HUES6 (cell line): ENCODE data around the gene EPB41L4B.
"Not testable (repeated sequence)": the region's sequence is repeated elsewhere in the genome, so short reads cannot be mapped to it uniquely, and the experiment has no call there.

ENCODE experiments used
- H3K27ac ChIP-seq: 2 replicates; pipeline ENCODE4 v1.7.0; 2013; ENCODE audit warnings: low read depth, mild to moderate bottlenecking, low read length, inconsistent platforms
- H3K27me3 ChIP-seq: 2 replicates; pipeline ENCODE4 v1.6.1; 2013; ENCODE audit warnings: low read length; ENCODE audit not compliant: control insufficient read depth, insufficient read depth
- H3K36me3 ChIP-seq: 2 replicates; pipeline ENCODE4 v1.6.1; 2013; ENCODE audit warnings: low read length; ENCODE audit not compliant: control insufficient read depth, insufficient read depth
- H3K4me1 ChIP-seq: 2 replicates; pipeline ENCODE4 v1.6.1; 2013; ENCODE audit warnings: low read length; ENCODE audit not compliant: control insufficient read depth, insufficient read depth
- H3K4me3 ChIP-seq: 2 replicates; pipeline ENCODE4 v1.5.1; 2013; ENCODE audit warnings: low read depth, low read length
- H3K9ac ChIP-seq: one replicate; pipeline ENCODE4 v1.6.1; 2013; ENCODE audit warnings: mild to moderate bottlenecking, low read length
- H3K9me3 ChIP-seq: 2 replicates; pipeline ENCODE4 v1.6.1; 2013; ENCODE audit warnings: low read depth, low read length; ENCODE audit not compliant: control insufficient read depth, insufficient read depth

The EPB41L4B gene

DNA sequence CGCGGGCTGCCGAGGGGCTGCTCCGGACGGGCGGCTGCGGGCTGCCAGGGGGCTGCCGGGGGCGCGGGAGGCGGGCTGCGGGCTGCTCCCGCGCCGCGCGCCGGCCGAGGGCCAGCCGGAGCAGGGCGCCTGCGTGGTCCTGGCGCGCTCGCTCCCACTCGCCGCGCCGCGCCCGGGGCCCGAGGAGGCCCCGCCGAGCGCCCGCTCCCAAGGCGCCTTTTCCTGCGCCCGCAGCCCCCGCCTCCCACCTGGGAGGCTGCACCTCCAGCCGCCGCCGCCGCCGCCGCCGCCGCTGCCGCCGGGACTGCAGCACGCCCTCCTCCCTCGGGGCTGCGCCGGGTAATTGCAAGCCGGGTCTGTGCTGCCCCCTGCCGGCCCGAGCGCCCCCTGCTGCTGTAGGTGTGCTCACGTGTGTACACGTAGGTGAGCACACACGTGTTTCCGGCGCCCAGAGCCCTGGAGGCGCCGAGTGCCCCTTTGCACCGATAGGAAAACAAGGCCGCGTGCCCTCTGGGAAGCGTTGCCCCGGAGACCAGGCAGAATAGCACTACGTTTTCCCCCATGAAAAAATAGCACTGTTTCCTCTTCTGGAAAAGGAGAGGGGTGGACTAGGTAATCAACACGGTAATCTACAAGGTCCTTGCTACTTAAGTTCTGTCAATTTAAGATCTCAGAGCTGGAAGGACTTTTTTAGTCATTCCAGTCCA is at the start of gene EPB41L4B:
Gene EPB41L4B, minus strand, starts transcription at position 318 of the 707 bp plus-strand sequence. CDS start 613 bp downstream, outside the sequence.
- peak within 1 kb of the TSS; percentile 69 for H3K9ac ChIP-seq
- H3K36me3 ChIP-seq, result no peaks in the 10 kb centered on the region
- peaks cover 30% of the 10 kb centered on the region for H3K27me3 ChIP-seq
- peak within 1 kb of the TSS; percentile 72 for H3K4me3 ChIP-seq
- H3K27ac ChIP-seq, result no peak within 1 kb of the TSS
- H3K4me1 ChIP-seq, result peaks cover 23% of the 10 kb centered on the region
- no peaks in the 10 kb centered on the region for H3K9me3 ChIP-seq

DNA sequence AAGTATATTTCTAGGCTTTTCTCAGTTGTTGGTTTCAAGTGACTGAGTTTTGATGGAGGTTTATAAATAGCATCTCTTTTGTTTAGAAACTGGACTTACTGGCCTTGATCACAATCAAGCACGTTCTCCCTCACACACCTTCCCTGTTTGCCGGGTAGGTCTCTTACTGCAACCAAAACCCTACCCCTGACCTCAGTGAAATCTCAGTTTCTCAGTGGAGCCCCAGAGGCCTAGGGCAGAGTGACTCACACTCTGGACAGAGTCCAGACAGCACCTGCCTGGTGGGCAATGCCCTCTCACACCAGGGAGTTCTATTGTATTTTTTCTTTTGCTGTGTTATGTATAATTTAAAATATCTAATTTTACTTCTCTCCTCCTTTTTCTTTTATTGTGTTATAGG is 48.4 kb upstream of the EPB41L4B start:
- peaks cover 10% of the 10 kb centered on the region for H3K9me3 ChIP-seq
- H3K27me3 ChIP-seq, result no peaks in the 10 kb centered on the region
- no peaks in the 10 kb centered on the region for H3K36me3 ChIP-seq
- no peak overlapping the region for H3K4me3 ChIP-seq
- H3K4me1 ChIP-seq, result no peaks in the 10 kb centered on the region
- no peak overlapping the region for H3K27ac ChIP-seq
- no peak overlapping the region for H3K9ac ChIP-seq

DNA sequence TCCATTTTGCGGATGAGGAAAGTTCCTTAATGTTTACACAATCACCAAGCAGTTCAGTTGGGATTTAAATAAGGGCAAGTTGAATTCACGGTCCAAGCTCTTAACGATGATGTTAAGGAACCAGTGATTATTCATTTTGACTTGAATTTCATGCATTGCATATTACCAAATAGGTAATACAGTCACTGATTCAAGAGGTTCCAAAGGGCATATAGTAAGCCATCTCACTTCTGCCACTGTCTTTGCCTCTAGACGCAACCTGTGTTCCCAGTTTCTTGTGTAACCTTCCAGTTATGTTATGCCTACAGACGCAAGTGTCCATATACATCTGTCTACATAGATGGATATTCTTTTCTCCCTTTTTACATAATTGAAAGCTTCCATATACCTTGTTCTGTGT is 39.9 kb upstream of the EPB41L4B start:
- H3K36me3 ChIP-seq, result no peaks in the 10 kb centered on the region
- no peak overlapping the region for H3K9ac ChIP-seq
- H3K27ac ChIP-seq, result no peak overlapping the region

DNA sequence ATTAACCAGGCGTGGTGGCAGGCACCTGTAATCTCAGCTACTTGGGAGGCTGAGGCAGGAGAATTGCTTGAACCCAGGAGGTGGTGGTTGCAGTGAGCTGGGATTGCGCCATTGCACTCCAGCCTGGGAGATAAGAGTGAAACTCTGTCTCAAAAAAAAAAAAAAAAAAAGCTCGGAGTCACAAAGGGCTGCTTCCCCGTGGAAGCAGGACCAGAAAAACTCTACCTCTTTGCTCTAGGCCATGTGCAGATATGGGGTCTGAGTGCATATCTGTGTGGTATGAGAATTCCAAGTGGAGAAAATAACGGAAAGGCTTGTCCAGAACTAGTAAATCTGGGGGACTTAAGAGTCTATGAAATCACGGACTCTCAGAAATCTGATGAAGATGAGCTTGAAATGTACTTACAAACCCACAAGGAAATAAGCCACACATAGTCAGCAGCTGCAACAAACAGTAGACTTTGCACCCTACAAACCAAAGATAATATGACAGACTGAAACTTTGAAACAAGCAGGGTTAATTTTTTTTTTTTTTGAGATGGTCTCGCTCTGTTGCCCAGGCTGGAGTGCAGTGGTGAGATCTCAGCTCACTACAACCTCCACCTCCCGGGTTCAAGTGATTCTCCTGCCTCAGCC is 38.2 kb upstream of the EPB41L4B start:
- H3K27ac ChIP-seq, H3K4me1 ChIP-seq, H3K9ac ChIP-seq, H3K36me3 ChIP-seq, H3K27me3 ChIP-seq, H3K4me3 ChIP-seq, H3K9me3 ChIP-seq: not testable (repeated sequence)

More for the DNA sequence above, 39.9 kb upstream of the EPB41L4B start:
- no peaks in the 10 kb centered on the region for H3K4me1 ChIP-seq
- no peaks in the 10 kb centered on the region for H3K9me3 ChIP-seq
- H3K4me3 ChIP-seq, result no peak overlapping the region
- no peaks in the 10 kb centered on the region for H3K27me3 ChIP-seq

DNA sequence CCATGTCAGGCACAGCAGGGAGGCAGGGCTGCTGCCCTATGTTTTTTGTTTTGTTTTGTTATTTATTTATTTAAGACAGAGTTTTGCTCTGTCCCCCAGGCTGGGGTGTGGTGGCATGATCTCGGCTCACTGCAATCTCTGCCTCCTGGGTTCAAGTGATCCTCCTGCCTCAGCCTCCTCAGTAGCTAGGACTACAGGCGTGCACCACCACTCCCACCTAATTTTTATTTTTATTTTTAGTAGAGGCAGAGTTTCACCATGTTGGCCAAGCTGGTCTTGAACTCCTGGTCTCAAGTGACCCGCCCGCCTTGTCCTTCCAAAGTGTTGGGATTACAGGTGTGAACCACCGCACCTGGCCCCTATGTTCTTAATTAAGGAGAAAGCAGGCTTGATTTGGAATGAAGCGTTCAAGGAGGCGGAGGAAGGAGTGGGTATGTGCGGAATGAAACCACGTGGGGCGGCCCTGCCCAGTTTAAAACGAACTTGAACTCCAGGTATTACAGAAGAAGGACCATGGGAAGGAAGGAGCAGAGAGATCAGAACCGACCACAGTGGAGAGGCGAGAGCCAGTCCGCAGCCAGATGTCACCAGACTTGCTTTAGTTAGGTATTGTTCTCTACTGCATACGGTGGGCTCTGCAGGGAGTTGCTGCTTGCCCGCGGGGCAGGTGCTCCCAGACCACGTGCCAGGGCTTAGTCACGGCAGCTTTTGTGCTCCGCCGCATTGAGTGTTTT is 34.9 kb upstream of the EPB41L4B start:
- no peaks in the 10 kb centered on the region for H3K36me3 ChIP-seq
- H3K9ac ChIP-seq, result no peak overlapping the region
- H3K4me3 ChIP-seq, result no peak overlapping the region
- no peak overlapping the region for H3K27ac ChIP-seq
- H3K27me3 ChIP-seq, result no peaks in the 10 kb centered on the region
- no peaks in the 10 kb centered on the region for H3K9me3 ChIP-seq
- no peaks in the 10 kb centered on the region for H3K4me1 ChIP-seq

DNA sequence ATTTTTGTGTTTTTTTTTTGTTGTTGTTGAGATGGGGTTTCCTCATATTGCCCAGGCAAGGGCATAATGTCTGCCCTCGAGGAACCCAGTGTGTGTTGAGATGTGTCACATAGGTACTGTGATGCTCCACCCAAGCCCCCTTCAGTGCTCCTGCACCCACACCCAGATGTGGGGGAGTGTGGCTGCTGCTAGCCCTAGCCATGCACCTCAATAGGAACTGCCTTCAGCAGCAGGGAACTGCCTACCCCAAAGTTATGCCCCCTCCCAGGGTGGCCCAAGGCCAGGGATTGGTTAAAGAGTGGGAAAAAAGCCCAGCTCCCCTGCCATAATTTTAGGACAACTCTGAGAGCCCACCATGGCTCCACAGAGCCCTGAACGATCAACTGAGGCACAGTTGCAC is 33.3 kb upstream of the EPB41L4B start:
- Histone ChIP-seq H3K4me3 (no peak overlapping the region), H3K9ac (no peak overlapping the region), H3K9me3 (no peaks in the 10 kb centered on the region), H3K4me1 (no peaks in the 10 kb centered on the region), H3K27me3 (no peaks in the 10 kb centered on the region), H3K36me3 (no peaks in the 10 kb centered on the region), H3K27ac (no peak overlapping the region)

DNA sequence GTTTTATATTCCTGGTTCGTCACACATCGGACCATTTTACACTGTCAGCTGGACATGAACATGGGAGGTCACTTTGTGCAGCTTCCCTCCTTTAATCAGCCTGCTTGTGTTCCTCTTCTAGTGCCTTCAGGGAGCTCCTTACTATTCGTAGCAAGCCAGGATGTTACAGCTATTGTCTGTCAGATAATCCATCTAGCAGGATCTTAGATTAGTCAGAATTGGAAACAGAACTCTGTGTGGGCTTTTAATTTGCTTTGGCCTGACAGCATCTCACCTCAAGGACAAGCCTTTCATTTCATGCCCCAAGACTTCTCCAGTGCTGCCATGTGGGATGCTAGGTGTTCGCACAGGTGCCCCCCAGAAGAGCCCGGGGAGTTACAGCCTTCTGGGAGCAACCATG is 30.2 kb upstream of the EPB41L4B start:
- H3K36me3 ChIP-seq, result no peaks in the 10 kb centered on the region
- no peaks in the 10 kb centered on the region for H3K27me3 ChIP-seq
- H3K4me3 ChIP-seq, result no peak overlapping the region
- no peak overlapping the region for H3K27ac ChIP-seq
- no peaks in the 10 kb centered on the region for H3K4me1 ChIP-seq
- no peaks in the 10 kb centered on the region for H3K9me3 ChIP-seq
- no peak overlapping the region for H3K9ac ChIP-seq

DNA sequence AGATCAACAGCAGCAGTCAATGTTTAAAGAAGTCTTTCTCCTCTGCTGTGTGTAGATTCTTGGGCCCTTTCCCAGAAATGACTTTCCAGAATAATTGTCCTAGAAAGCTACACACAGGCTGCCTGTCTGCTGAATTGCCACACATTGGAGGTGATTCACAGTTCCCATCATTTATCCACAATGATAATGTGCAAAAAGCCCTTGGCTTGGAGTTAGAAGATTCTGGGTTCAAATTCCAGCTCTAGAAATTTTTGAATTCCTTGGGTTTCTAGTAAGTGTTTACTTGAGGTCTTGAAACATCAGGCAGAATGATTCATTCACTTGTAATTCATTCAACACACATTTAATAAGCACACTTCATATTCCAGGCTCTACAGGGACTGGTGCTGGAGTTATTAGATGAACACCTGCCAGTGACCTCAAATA is 28.6 kb upstream of the EPB41L4B start:
- H3K4me3 ChIP-seq, result no peak overlapping the region
- H3K9me3 ChIP-seq, result no peaks in the 10 kb centered on the region
- H3K27me3 ChIP-seq, result no peaks in the 10 kb centered on the region
- H3K27ac ChIP-seq, result no peak overlapping the region
- H3K4me1 ChIP-seq, result peaks cover 8% of the 10 kb centered on the region; the same call in 1 of the 2 replicates
- no peak overlapping the region for H3K9ac ChIP-seq
- no peaks in the 10 kb centered on the region for H3K36me3 ChIP-seq

DNA sequence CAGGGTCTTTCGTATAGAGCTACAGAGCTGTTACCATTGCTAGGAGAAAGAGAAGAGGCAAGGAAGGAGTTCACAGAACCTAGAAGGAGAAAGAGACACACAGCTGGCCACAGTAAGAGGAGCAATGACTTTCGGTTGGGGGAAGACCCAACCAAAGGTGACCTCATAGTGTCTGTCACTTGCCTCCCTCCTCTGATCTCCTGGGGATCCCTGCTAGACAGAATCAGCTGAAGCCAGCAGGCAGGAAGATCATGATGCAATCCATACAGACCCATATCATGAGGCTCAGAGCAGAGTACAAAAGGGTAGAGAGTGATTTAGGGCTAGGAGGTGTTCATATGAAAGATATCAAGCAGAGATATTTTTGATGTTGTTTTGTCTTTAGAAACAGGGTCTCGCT is 26.0 kb upstream of the EPB41L4B start:
- no peaks in the 10 kb centered on the region for H3K9me3 ChIP-seq
- H3K9ac ChIP-seq, result no peak overlapping the region
- H3K4me3 ChIP-seq, result no peak overlapping the region
- H3K36me3 ChIP-seq, result no peaks in the 10 kb centered on the region
- no peaks in the 10 kb centered on the region for H3K27me3 ChIP-seq
- peaks cover 8% of the 10 kb centered on the region; the same call in 1 of the 2 replicates for H3K4me1 ChIP-seq
- no peak overlapping the region for H3K27ac ChIP-seq

DNA sequence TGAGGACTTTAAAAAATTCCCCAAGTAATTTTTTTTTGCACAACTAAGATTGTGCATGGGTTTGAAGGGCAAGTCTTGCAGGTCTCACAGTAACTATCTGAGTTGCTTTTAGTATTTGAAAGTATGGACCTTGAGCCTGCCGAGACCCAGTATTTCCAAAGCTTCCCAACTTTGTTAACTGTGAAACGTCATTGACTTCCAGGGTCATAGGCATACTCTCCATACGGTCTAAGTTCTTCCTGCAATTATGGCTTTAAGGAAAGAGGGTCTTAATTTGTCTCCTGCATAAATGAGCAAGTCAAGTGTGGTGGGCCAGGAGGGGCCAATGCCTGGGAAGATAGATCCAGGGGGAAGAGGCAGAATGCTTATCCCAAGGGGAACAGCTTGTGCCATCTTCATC is 24.0 kb upstream of the EPB41L4B start:
- Histone ChIP-seq H3K9me3 (no peaks in the 10 kb centered on the region), H3K27me3 (no peaks in the 10 kb centered on the region), H3K9ac (no peak overlapping the region), H3K4me3 (no peak overlapping the region), H3K36me3 (no peaks in the 10 kb centered on the region), H3K4me1 (peaks cover 8% of the 10 kb centered on the region; the same call in 1 of the 2 replicates), H3K27ac (no peak overlapping the region)

DNA sequence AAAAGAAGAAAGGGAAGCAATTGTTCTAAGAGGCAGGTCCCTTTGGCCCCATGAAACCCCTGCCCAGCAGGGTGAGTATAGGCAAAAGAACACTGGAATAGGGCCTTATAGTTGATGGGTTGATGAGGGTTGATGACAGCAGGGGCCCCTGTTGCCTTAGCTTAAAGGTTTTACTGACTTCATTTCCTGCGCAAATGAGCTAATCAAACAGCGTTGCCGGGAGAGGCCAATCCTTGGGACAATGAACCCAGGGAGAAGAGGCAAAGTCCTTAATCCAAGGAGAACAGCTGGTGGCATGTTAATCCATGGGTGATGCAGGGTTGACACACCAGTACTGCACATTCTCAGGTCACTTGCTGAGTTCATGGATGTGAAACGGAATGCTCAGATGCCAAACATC is 22.0 kb upstream of the EPB41L4B start:
- no peaks in the 10 kb centered on the region for H3K9me3 ChIP-seq
- no peaks in the 10 kb centered on the region for H3K36me3 ChIP-seq

More for the DNA sequence above, 22.0 kb upstream of the EPB41L4B start:
- Histone ChIP-seq H3K4me3 (no peak overlapping the region), H3K4me1 (peaks cover 8% of the 10 kb centered on the region; the same call in 1 of the 2 replicates), H3K9ac (no peak overlapping the region), H3K27ac (no peak overlapping the region), H3K27me3 (no peaks in the 10 kb centered on the region)
